HepG2 (cell line): ENCODE results near the gene ARHGEF40. TPM values are rescaled to one million over a fixed set of nuclear protein-coding genes. Genes with fewer than 3 reads are reported as not detected.

Experiments
- AGO1 ChIP-seq: fragments of 200-400 bp; formaldehyde crosslinking; IDR thresholded peaks from 2 replicates; pipeline ENCODE4 v1.6.1; 2017; ENCODE audit warnings: mild to moderate bottlenecking, low read depth, low read length, moderate library complexity; ENCODE audit not compliant: poor library complexity, severe bottlenecking
- CBX2 ChIP-seq, 2 experiments: fragments of 200-600 bp in 1 of 2; sonication (generic); formaldehyde crosslinking in 1 of 2; IDR thresholded peaks; 2 replicates each; pipeline versions ENCODE4 v1.7.0 to v1.8.1; 2018 to 2022; ENCODE audit warnings: low read depth in 2 of 2, low read length in 1 of 2, mild to moderate bottlenecking in 1 of 2, missing genetic modification reagents in 1 of 2
- ETV5 ChIP-seq: IDR thresholded peaks from 2 replicates; pipeline ENCODE4 v1.6.1; 2018; ENCODE audit warnings: missing biosample characterization, missing genetic modification reagents, inconsistent platforms, borderline replicate concordance
- LRRFIP1 ChIP-seq: sonication (generic); formaldehyde crosslinking; conservative IDR thresholded peaks from 2 replicates; pipeline ENCODE4 v1.4.0; 2020; ENCODE audit warnings: missing genetic modification reagents
- MAFK ChIP-seq, 2 experiments: IDR thresholded peaks in 1 of 2; conservative IDR thresholded peaks in 1 of 2; 2 replicates each; pipeline ENCODE4 v1.6.1; 2011; ENCODE audit warnings: improper control_type of control experiment in 2 of 2, low read length in 2 of 2
- RBFOX2 ChIP-seq: fragments of 200-400 bp; formaldehyde crosslinking; IDR thresholded peaks from 2 replicates; pipeline ENCODE4 v1.6.1; 2017; ENCODE audit warnings: low read depth, mild to moderate bottlenecking, low read length
- TCF7L2 ChIP-seq: IDR thresholded peaks from 2 replicates; pipeline ENCODE4 v1.6.1; 2011; ENCODE audit warnings: mild to moderate bottlenecking, low read depth, low read length, moderate library complexity
- TEAD2 ChIP-seq: sonication (generic); formaldehyde crosslinking; IDR thresholded peaks from 2 replicates; pipeline ENCODE4 v1.9.0; 2021; ENCODE audit warnings: missing genetic modification reagents
- ZFP37 ChIP-seq: sonication (generic); formaldehyde crosslinking; IDR thresholded peaks from 2 replicates; pipeline ENCODE4 v1.4.0; 2020; ENCODE audit warnings: missing genetic modification reagents, borderline replicate concordance
- ZFP91 ChIP-seq: sonication (generic); formaldehyde crosslinking; IDR thresholded peaks from 2 replicates; pipeline ENCODE4 v1.9.0; 2022; ENCODE audit warnings: missing genetic modification reagents, mild to moderate bottlenecking, borderline replicate concordance
- ZFX ChIP-seq: sonication (generic); formaldehyde crosslinking; IDR thresholded peaks from 2 replicates; pipeline ENCODE4 v1.4.0; 2020; ENCODE audit warnings: mild to moderate bottlenecking, low read depth, missing genetic modification reagents, moderate library complexity
- ZNF274 ChIP-seq: sonication (generic); formaldehyde crosslinking; IDR thresholded peaks from 2 replicates; pipeline ENCODE4 v1.5.1; 2020; ENCODE audit warnings: mild to moderate bottlenecking, missing genetic modification reagents
- ZNF3 ChIP-seq: IDR thresholded peaks from 2 replicates; pipeline ENCODE4 v1.7.0; 2017; ENCODE audit warnings: inconsistent platforms
- ZNF333 ChIP-seq: sonication (generic); formaldehyde crosslinking; IDR thresholded peaks from 2 replicates; pipeline ENCODE4 v1.4.0; 2020; ENCODE audit warnings: mild to moderate bottlenecking, missing genetic modification reagents, borderline replicate concordance
- ZNF407 ChIP-seq: sonication (generic); formaldehyde crosslinking; IDR thresholded peaks from one replicate; pipeline ENCODE4 v1.5.1; 2020; ENCODE audit warnings: mild to moderate bottlenecking, missing genetic modification reagents; ENCODE audit errors: not compliant biosample characterization
- ZNF547 ChIP-seq: sonication (generic); formaldehyde crosslinking; IDR thresholded peaks from 2 replicates; pipeline ENCODE4 v1.5.1; 2020; ENCODE audit warnings: mild to moderate bottlenecking, missing genetic modification reagents
- polyA plus RNA-seq, 8 experiments: library from polyadenylated mRNA; depleted of rRNA in 3 of 8; stranded (reverse) in 7 of 8; unstranded in 1 of 8; fragments of >200 nt; fragmentation: Illumina TruSeq in 4 of 8; extraction: Trizol in 4 of 8; gene quantifications; 2 replicates each; pipeline versions ENCODE4 v1.2.1 to v1.2.3, GENCODE V29; 2011 to 2016; ENCODE audit warnings: low read depth in 4 of 8, missing spikeins in 1 of 8, mixed read lengths in 1 of 8; ENCODE audit not compliant: insufficient read depth in 1 of 8
- total RNA-seq, 5 experiments: library from RNA; depleted of rRNA; stranded (reverse); fragments of >200 nt; fragmentation: Illumina TruSeq; extraction: Trizol; gene quantifications; 2 replicates each; pipeline ENCODE4 v1.2.3, GENCODE V29; 2016; ENCODE audit warnings: low read depth in 1 of 5

Gene ARHGEF40
- total and polyA plus RNA-seq, 2 of the 13 experiments (the other 11 are each of a cell fraction or from before 2014, with no cell fraction given), result 28.1 to 78.1 TPM

GRCh38 chr14:21092273-21093011 lies 22.3 kb downstream of the ARHGEF40 start (continued):
- TF ChIP-seq LRRFIP1 (CRISPR knock-in tag) (0 out of 2 replicates have a peak, but pooled peaks have one; percentile 50), TEAD2 (CRISPR knock-in tag) (no peak), RBFOX2 (peak; percentile 88), ZFP91 (CRISPR knock-in tag) (peak; percentile 95), AGO1 (peak; percentile 95), ETV5 (CRISPR knock-in tag) (peak; percentile 67; the same call in 1 of the 2 replicates), TCF7L2 (no peak), ZFX (peak; percentile 95), MAFK (conservative IDR thresholded peaks at IDR 0.05 in 1 of 2, IDR thresholded peaks at IDR 0.05 in 1 of 2; ENCODE audit: low read length in 2 of 2) (peak; percentile 38 to 44; a peak in 3 of 4 replicates), ZNF3 (CRISPR knock-in tag) (no peak), ZNF274 (CRISPR knock-in tag) (peak; percentile 78; the same call in 1 of the 2 replicates), ZNF547 (CRISPR knock-in tag) (peak; percentile 90), ZNF407 (CRISPR knock-in tag) (no peak), ZFP37 (CRISPR knock-in tag) (no peak), ZNF333 (CRISPR knock-in tag) (0 out of 2 replicates have a peak, but pooled peaks have one; percentile 60), CBX2 (IDR thresholded peaks at IDR 0.05; ENCODE audit: low read depth, low read length) (no peak), CBX2 (CRISPR knock-in tag; IDR thresholded peaks at IDR 0.05; ENCODE audit: low read depth) (no peak)
